ENCODE results near the gene SIRT6.
A peak's percentile ranks its signal among the peaks of the same experiment; 100 is the strongest.
"Not testable (repeated sequence)": the region's sequence is repeated elsewhere in the genome, so short reads cannot be mapped to it uniquely, and the experiment has no call there.

The SIRT6 gene

DNA sequence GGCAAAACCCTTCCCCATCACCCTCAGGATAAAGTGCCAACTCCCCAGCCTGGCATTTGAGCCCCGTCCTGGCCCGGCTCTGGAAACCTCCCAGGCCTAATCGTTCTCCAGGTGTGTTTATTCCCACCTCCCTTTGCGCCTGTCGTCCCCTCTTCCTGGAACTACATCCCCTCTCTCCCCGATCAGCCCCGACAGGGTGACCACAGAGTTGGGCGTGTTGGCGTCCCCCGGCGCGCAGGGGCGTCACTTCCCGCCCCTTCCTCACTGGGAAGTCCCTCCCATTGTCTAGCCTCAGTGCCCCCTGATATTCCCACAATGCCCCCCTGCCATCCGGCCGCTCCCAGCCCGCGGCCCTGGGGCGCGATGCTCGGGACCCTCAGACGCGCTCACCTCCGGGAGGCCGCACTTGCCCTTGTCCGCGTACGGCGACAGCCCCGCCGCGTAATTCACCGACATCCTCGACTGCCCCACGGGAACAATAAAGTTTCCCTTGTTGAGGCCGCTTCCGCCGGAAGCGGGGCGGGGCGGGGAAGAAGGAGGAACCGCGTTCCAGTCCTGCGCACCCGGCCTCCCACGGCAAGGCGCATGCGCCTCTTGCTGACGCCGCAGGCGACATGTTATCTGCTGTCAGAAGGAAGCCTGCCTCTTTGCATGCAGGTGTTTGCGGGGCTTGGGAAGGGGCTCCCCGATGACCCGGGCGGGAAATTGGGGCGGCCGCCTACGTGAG is at the start of gene SIRT6, which contains the start of gene ANKRD24:
Gene SIRT6 (minus strand): TSS at position 480 of the 727 bp plus-strand sequence. CDS start 24 bp downstream, at position 456.
Gene ANKRD24 (plus strand): TSS at position 606 of the 727 bp plus-strand sequence. CDS start 3,737 bp downstream, outside the sequence.
- peak; percentile 96 for DNase-seq

DNA sequence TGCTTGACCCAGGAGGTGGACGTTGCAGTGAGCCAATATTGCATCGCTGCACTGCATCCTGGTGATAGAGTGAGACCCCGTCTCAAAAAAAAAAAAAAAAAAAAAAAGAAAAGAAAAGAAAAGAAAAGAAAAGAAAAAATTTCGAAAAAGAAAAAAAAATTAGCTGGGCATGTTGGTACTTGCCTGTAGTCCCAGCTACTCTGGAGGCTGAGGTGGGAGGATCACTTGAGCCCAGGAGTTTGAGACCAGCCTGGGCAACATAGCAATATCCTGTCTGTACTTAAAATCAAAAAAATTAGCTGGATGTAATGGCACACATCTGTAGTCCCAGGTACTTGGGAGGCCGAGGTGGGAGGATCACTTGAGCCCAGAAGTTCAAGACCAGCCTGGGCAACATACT is 49.8 kb upstream of the SIRT6 start:
- DNase-seq = not testable (repeated sequence)

- DNase-seq = not testable (repeated sequence)
These were observed 49.2 kb upstream of the SIRT6 start for GRCh38 chr19:4231521-4231920.

DNA sequence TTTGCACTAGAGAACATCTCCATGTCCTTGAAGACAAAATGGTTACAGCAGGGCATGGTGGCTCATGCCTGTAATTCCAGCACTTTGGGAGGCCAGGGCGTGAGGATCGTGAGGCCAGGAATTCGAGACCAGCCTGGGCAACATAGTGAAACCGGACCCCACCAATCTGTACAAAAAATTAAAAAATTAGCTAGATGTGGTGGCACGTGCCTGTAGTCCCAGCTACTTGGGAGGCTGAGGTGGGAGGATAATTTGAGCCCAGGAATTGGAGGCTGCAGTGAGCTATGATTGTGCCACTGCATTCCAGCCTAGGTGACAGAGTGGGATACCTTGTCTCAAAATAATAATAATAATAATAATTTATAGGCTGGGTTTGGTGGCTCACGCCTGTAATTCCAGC is 47.9 kb upstream of the SIRT6 start:
- not testable (repeated sequence) for DNase-seq

DNA sequence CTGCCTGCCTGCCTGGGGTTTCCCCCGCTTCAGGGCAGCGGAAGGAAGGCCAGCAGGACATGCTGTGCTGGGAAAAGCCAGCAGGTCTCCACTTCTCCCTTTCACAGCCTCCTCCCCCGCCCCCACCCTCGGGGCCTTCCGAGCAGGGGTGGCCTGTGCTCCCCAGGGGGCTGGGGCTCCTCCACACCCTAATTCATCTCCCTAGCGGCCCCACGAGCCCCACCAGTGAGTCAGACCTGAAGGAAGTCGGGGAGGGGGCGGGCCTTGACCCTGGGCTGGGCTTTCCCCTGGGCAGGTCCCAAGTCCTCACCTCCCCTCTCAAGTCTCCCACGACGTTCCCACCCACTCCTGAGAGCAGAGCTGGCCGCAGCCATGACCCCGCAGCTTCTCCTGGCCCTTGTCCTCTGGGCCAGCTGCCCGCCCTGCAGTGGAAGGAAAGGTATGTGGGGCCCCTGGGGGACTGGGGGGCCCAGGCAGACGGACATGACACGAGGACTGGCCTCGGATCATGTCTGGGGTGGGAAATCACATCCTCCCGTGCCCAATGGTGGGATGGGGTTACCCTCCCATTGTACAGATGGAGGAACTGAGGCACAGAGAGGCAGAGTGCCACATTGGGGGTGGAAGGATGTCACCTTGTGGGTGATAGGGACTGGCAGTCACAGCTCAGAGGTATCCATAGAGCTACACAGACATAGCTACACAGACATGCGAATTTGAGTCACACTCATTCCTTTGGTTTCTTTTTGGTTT is 47.0 kb upstream of the SIRT6 start, which contains the start of gene EBI3:
Gene EBI3 (plus strand): TSS at position 345 of the 753 bp plus-strand sequence. CDS start 28 bp downstream, at position 373.
- peak; percentile 70 for DNase-seq

- DNase-seq = no peak
These were observed 46.4 kb upstream of the SIRT6 start for GRCh38 chr19:4228765-4229178.

- no peak for DNase-seq
These were observed 45.4 kb upstream of the SIRT6 start for GRCh38 chr19:4227771-4228170.

- no peak for DNase-seq
These were observed 43.5 kb upstream of the SIRT6 start for GRCh38 chr19:4225885-4226284.

DNA sequence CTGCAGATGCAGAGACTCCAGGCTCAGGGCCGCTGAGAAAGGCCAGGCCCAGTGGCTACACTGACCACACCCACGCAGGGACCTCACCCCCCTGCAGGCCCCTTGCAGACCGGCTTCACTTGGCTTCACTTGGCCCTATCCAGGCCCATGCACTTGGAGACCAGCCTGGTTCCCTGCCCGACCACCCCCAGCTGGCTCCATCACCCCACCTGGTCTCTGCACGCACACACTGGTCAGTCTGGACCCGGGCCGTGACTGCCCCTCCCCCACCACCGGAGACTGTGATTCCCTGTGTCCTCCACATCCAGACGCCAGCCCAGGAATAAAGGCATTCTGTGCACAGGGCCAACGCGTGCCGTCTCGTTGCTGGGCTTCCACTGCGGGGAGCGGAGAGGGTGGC is 42.1 kb upstream of the SIRT6 start:
- no peak for DNase-seq

GRCh38 chr19:4220188-4220587 is 37.8 kb upstream of the SIRT6 start:
- no peak for DNase-seq

DNA sequence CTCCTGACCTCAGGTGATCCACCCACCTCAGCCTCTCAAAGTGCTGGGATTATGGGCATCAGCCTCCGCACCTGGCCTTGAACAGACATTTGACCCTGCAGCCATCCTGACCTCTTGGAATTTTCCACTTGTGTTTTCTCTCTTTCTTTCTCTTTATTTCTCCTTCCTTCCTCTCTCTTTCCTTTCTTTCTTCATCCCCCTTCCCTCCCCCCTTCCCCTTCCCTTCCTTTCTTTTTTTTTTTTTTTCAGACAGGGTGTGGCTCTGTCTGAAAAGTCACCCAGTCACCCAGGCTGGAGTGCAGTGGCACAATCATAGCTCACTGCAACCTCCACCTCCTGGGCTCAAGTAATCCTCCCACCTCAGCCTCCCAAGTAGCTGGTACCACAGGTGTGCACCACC is 36.2 kb upstream of the SIRT6 start:
- DNase-seq = not testable (repeated sequence)

DNA sequence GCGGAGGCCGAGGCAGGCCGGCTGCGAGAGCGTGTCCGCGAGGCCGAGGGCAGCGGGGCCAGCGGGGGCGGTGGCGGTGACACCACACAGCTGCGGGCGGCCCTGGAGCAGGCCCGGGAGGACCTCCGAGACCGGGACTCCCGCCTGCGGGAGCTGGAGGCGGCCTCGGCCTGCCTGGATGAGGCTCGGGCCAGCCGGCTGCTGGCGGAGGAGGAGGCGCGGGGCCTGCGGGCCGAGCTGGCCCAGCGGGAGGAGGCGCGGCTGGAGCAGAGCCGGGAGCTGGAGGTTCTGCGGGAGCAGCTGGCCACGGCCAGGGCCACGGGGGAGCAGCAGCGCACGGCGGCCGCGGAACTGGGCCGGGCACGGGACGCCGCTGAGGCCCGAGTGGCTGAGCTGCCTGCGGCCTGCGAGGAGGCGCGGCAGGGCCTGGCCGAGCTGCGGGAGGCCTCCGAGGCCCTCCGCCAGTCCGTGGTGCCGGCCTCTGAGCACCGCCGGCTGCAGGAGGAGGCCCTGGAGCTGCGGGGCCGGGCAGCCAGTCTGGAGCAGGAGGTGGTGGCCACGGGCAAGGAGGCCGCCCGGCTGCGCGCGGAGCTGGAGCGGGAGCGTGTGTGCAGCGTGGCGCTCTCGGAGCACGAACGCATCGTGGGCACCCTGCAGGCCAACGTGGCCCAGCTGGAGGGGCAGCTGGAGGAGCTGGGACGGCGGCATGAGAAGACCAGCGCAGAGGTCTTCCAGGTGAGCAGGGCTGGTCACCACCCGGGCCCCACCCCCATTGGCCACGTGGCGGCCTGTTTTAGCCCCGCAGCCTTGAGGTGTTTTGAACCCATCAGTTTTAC is 35.3 kb upstream of the SIRT6 start:
- no peak for DNase-seq

- DNase-seq = no peak
These were observed 34.5 kb upstream of the SIRT6 start for GRCh38 chr19:4216846-4217245.

DNA sequence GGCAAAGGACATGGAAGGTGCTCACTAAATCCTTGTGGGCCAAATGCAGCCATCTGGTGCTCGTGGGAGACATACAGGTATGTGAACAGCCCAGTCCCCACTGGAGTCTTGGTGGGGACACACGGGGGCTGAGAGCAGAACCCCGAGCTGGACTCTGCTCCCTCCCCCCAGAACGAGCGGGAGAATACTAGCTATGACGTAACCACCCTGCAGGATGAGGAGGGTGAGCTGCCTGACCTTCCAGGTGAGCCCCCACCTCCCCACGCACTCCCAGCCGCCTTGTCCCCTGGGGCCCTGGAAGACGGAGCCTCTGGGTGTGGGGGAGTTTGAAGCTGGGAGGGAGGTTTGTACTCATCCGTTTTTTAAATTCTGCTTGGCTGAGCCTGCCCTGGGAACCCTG is 33.4 kb upstream of the SIRT6 start:
- no peak for DNase-seq

GRCh38 chr19:4213116-4213515 is 30.8 kb upstream of the SIRT6 start:
- DNase-seq = no peak

- DNase-seq = no peak
These were observed 27.9 kb upstream of the SIRT6 start for GRCh38 chr19:4210166-4210731.

- no peak for DNase-seq
These were observed 26.2 kb upstream of the SIRT6 start for GRCh38 chr19:4208385-4209094.

DNA sequence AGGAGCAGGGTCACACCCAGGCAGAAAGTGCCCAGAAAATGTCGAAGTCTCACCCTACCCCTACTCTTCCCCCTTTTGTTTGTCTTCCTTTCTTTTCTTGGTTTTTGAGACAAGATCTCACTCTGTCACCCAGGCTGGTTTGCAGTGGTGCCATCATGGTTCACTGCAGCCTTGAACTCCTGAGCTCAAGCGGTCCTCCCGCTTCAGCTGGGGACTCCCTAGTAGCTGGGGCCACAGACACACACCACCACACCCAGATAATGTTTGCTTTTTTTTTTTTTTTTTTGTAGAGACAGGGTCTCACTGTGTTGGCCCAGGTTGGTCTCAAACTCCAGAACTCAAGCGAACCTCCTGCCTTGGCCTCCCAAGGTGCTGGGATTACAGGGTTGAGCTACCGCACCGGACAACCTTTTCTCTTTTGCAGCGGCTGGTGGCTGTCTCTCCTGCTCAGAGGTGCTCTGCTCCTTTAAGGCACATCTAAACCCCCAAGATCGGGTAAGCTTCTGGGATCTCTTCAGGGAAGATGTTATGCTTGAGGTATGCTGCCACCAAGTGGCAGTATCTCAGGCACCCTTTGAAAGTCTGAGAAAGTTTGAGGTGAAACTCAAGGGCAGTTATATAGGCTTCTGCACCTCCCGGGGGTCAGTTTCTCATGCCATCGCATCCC is 24.6 kb upstream of the SIRT6 start:
- no peak for DNase-seq

- no peak for DNase-seq
These were observed 19.4 kb upstream of the SIRT6 start for GRCh38 chr19:4201798-4202197.

DNA sequence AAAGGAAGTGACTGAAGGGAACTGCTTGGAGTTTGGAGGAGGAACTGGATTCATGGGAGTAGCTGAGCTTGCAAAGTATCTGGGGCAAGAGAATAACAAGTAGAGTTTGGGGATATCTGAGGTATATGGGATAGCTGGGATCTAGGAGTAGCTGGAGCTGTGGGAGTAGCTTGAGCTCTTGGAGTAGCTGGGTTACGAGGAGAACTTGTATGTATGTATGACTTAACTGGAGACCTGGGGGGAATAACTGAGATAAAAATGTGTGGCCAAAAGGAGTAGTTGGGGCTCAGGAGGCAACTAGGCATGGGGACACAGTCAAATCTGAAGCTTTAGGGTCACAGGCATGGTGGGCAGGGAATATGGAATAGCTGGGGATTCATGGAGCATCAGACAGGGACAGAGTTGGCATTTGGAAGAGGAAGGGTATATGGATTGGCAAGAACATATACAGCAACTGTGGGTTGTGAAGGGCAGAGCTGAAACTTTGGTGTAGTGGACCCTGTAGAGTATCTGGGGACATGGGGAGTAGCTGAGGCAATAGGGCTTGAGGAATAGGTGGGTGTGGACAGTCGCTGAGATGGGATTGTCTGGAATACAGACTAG is 18.7 kb upstream of the SIRT6 start:
- no peak for DNase-seq

DNA sequence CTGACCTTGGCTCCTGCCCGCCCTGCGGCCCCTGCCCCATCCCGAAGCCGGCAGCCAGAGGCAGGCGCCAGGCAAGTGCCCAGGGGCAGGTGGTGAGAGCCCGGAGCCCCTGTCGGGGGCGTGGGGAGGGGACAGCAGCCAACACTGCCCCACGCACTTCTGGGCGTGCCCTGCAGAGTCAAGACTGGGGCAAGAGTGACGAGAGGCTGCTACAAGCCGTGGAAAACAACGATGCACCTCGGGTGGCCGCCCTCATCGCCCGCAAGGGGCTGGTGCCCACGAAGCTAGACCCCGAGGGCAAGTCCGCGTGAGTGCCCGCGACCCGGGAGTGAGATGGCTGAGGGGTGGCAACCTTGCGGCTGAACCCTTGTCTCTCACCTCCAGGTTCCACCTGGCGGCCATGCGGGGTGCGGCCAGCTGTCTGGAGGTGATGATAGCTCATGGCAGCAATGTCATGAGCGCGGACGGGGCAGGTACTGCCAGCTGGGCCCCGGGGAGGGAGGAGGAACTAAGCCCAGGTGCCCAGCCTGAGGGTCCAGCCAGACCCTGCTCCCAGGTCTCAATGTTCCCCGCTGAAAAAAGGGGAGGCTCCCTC is 17.4 kb upstream of the SIRT6 start:
- no peak for DNase-seq
